Brain pericyte (primary cell): ENCODE results near the gene GSE1.

Experiments
- DNase-seq: peaks from one replicate; pipeline ENCODE4 v3.0.0-alpha.2; 2012; ENCODE audit warnings: low read depth, low spot score

GSE1 gene

DNA sequence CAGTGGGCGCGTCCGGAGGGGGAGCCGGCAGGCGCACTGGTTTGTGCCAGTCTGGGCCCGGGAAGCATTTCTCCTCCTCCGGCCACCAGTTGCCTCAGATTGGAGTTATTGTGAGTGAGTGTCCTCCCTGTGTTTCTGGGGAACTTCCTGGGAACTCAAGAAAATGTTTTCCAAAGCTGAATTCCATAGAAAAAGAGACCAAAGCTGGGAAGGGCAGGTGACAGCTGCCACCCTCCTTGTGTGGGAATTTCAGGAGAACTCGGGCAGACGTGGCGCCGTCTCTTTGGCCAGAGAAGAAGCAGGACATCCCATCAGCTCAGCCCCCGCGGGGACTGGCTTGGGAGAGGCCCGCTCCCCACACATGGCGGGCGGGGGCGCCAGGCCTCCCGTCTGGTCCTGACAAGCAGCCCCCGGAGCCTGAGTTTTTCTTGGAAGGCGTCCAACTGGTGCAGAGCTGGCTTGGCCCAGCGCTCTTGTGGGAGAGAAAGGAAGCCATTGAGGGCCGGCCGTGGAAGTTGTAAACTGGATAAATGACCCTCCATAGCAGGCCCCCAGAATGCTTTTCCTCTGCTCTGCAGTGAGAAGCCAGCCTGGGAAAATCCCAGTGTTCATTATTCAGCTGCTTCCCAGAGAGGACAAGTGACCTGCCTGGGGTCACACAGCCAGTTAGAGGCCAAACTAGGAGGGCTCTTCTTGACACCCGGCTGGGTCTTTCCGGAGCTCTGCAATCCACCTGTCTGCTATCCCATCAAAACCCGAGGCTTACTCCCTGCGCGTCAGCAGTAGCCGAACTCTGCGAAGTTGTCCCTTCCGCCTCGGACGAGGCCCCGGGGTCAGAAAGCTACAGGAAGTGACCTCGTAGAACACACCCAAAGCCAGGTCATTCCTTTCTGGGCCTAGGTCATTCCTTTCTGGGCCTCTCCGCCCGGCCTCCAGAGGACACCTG is 39.2 kb upstream of the GSE1 start:
- DNase-seq = peak; percentile 40

DNA sequence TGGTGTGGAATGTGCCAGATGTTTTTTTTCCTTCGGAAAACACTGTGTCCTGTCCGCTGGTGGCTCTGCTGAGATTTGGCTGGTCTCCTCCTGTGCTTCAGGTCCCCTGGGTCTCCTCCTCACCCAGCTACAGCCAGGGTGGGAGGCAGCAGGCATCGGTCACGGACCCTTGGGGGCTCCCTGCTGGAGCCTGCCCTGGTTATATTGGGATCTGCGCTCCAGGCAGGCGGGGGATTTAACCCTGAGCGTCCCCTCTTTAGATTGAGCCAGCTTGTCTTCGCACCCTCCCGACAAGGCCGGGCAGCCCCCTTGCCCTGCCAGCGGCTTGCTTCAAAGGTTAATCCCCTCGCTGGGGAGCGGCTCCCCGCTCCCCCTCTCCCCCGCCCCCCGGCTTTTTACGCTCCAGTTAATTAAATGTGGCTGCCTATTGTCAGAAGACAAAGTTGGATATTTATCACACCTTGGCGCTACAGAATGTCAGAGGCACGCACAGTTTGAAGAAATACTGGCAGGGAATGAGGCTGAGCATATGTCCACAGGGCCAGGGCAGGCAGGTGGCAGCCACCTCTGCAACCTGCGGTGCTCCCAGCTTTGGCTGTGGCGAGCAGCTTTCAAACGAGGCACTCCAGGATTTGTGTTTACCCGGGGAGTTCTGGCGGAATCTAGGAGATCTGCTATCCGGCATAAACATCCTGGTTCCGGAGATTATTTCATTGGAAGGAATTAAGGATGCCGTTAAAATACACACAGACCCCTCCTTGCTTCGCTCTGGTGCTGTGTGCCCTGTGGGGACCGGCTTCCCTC is 38.2 kb upstream of the GSE1 start:
- no peak for DNase-seq

DNA sequence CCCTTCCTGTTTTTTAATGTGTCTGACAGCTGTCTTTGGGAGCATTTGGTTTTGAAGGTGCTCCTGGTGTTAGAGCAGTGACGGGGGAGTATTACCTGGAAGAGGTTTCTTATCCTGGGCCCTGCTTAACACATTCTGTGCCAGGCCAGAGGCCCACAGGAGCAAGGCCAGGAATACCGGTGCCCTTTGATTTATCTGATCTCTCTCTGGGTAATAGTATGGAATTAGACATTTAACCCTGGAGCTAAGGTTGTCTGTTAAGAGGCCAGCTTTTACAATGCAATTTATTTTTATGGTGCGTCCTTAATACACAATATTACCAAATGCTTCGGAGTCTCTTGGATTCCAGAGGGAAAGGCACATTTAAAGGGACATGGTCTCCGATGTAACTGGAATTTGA is 37.2 kb upstream of the GSE1 start:
- DNase-seq = no peak

DNA sequence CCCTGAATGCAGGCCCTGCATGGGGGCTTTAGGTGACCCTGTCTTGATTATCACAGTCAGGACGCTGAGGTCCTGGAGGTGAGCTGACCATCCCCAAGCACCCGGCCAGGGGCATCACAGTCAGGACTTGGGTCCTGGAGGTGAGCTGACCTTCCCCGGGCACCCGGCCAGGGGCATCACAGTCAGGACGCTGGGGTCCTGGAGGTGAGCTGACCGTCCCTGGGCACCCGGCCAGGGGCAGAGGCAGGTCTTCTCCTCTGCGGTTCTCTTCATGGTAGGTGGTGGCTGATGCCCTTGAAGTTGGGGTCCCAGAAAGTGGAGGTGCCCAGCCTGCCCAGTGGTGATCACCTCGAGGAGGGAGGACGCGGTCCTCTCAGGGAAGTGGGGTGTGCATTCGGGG is 36.2 kb upstream of the GSE1 start:
- no peak for DNase-seq

DNA sequence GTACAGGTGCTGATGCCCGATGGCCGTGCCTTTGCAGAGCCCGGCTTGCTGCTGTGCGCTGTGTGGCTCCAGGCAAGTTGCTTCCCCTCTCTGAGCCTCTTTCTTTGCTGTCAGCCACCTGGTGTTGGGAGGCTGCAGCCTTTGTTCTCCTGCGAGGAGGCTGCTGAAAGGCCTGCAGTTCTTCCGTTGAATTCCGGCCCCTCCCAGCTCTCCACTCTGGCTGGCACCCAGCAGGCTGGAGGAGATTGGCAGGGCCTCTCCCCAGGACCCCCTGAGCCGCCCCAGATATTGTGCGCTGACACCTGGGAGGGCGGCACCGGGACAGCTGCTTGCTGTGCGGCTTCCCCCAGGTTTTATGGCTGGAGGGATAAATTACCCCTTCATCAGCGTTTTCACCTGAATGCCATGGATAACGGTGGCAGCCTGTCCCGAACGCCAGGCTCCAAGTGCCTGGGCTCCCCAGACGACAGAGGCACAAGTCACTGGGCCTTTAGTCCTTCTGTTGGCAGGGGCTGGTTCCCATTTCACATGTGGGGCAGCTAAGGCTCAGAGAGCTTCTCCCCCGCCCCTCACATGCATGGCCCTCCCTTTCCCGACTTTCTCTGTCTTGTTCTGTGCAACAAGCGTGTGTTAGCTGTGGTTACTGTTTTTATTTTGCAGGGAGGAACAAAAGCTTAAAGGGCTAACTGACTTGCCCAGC is 35.1 kb upstream of the GSE1 start:
- no peak for DNase-seq

DNA sequence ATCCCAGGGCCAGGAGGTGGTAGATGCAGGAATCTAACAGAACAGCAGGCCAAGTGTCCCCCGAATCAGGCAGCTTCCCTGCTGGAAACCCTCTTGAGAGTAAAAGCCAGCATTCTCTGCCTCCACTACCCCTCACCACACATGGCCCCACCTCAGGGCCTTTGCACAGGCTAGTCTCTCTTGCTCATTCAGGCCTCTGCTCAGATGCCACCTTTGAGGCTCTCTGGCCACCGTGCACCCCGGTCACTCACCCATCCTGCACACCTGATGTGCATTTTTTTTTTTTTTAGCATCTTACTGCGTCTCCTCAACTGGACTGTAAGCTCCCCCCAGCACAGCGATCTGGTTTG is 34.5 kb upstream of the GSE1 start:
- DNase-seq = no peak

DNA sequence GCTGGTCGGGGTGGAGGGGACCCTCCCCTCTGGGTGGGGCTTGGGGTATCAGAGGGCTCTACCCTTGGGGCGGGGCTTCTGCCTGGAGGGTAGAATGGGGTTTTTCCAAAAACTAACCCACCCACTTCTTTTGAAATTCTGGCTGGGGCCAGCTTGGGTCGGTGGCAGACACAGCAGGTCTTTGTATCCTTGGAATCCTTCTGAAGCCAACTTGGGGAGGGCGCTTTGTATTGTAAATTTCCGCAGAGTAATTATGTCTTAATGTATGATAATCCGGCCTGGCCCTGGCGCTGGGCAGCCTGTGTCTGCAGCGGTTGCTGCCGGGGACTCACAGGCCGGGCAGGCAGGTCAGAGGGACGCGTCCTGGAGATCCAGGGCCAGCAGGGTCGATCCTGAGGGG is 33.9 kb upstream of the GSE1 start:
- no peak for DNase-seq

DNA sequence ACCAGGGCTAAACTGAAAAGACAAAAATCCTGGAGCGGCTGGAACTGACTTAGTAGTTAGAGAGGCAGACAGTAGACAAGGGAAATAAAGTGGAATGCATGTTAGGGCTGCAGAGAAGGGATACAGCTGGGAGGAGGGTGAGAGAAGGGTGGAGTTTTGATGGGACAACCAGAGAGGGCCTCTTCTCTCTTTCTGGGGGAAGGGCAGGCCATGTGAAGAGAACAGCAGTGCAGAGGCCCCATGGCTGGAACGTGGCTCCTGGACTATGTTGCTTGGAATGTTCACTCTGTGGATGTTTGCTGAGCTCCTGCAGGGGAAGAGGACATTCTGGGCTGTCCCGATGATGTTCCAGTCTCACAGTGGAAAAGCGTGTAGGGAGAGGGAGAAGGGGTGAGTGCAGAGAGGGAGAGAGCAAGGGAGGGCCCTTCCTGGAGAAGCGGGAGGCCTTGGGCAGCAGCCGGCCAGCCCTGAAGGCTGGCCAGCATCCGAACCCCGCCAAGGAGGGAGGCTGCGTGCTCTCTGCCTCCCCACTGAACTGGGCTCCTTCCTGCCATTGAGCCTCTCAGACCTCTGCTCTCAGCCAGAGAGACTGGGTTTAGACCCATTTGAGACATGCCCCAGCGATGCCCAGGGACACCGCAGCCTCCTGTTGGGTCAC is 33.1 kb upstream of the GSE1 start:
- DNase-seq = no peak

DNA sequence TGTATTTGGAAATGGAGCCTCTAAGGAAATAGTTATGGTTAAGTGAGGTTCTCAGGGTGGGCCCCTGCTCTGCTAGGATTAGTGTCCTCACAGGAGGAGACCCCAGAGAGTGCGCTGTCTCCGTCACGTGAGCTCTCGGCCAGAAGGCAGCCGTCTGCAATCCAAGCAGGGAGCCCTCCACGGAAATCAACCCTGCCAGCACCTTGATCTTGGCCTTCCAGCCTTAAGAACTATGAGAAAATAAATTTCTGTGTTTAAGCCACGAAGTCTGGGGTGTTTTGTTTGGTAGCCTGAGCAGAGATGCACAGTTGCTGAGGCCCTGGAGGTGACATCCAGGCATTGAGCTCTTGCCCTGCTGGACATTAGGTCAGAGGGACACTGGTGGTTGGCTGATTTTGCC is 32.4 kb upstream of the GSE1 start:
- DNase-seq = no peak

DNA sequence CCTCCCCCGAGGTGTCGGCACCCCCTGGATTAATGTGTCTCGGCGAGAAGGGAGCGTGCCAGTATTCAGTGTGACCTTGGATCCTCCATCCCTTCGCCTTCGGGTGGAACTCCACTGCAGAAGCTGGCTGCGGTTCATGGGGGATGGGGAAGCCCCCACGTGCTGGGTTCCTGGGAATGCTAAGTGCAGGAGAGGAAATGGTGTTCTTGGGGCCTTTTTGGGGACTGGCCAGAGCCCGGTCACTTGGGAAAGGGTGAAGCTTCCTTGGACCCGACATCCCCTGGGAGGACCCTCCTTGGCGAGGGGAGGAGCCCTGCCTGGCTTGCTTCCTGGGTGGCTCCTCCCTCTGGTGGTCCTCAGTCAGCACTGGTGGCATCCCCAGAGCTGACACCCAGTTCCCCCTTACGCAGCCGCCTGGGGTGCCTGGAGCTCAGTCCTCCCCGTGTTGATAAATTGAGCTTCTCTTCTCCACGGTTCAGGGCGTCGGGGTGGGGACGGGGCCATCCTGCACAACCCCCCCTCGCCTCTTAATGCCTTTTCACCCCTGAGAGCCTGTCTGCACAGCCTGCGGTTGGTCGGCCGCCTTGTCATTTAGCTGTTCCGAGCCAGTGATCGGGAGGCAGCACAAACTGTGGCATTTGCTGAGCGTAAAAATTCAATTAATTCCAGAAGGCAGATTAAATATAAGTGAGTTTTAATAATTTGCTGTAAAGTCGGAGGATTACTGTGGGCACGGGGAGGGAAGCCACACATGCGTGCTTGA is 30.7 kb upstream of the GSE1 start:
- DNase-seq = no peak

DNA sequence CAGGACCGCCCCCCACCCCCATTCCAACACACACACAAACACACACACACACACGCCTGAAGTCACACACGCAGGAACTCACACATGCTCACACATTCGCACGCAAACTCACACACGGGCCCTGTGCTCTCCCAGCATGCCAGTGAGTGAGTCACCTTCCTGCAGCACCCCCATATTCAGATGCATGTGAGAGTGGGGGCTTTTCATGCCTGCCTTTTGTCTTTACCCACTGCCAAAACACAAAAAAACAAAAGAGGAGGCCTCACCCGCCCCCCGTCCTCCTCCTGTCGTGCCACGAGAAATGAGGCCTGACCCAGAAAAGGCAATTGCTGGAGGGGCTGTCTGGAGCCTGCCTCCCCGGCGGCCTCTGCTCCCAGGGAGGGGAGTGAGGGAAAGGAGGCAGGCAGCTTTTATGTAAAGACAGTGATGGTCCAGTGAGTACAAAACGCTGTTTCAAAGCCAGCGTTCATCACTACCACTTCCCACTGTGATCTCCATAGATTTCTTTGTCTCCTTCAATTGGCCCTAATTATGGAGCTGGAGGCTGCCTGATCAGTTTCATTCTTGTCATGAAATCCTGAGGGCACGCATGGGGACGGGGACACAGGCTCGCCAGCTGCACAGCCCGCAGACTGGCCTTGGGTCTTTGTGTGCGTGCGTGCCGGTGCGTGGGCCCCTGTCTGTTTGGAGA is 29.5 kb upstream of the GSE1 start:
- no peak for DNase-seq

DNA sequence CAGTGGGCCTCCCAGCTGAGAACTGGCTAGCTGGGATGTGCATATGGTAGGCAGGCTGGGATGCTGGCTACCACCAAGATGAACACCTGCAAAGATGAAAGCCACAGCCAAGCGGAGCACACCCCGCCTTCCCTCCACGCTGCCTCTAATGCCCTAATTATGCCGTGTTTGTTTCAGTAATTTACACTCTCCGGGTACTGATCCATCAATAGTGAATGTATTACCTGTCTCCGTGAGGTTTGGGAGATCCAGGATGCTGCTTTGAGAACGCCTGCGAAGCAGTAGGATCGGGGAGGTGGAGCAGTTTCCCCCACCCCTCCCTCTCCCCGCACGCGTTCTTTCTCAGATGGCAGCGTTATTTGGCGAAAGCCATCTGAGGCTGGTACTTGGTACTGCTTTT is 28.9 kb upstream of the GSE1 start:
- no peak for DNase-seq

DNA sequence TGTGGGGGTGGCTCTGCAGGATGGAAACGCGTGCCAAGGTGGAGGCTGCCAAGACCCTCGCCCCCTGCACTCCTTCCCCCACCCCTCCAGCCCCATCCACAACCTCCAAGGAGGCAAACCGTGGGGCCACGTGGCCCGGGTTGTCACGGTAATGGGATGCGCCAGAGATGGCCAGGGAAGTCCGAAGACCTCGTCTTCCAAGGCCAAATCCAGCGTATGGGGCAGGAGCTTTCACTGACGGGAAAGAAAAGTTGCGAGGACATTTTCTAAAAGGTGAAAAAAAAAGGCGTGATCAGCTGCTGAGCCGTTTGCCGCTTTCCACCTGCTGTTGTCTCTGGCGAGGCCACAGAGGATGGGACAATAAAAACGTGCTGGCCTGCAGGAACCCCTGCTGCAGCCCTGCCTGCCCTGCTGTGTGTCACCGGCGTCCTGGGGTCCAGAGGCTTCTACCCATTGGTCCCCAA is 28.3 kb upstream of the GSE1 start:
- no peak for DNase-seq

DNA sequence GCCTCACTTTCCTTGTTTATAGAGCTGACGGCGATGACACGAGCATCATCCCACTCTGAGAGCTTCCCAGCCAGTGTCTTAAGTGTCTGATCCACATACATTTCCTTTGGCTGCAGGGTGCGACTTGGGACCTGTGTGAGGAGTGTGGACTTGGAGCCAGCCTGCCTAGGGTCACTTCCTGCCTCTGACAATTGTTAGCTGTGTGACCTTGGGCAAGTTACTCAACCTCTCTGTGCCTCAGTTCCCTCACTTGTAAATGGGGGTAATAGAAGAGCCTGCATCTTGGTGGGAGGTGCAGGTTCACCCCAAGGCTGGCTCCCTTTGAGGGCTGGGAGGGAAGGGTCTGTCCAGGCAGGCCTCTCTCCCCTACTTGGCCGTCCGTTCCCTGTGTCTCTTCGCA is 27.4 kb upstream of the GSE1 start:
- DNase-seq = no peak

DNA sequence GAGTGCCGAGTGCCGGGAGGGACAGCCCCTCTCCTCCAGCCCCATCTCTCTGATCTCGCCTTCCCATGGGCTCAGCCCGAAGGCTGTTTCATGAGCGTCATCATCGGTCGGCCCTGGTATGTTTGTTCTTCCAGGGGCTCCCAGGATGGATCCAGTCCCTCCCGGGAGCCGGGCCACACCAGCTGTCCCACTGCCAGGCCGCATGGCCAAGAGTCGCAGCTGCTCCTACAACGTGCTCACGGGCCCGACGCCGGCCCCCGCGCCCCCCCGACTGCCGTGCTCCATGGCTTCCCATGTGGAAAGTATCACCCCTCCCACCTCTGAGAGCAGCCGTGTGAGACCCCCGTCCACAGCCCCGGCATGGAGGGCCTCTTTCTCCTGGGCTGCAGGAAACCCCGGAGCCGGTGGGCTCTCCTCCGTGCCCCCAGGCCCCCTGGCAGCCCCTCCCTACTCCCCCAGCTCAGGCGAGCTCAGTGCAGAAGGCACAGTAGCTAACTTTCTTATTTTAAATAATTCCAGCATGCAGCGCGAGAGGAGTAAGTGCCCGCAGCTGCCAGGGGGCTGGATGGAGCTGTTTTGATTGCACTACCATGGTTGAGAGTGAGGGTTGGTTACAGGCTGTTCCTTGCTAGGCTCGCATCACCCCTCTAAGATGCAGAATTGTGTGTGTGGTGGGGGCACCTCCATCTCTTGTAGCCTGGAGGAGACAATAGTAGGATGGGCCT is 26.6 kb upstream of the GSE1 start:
- DNase-seq = no peak

DNA sequence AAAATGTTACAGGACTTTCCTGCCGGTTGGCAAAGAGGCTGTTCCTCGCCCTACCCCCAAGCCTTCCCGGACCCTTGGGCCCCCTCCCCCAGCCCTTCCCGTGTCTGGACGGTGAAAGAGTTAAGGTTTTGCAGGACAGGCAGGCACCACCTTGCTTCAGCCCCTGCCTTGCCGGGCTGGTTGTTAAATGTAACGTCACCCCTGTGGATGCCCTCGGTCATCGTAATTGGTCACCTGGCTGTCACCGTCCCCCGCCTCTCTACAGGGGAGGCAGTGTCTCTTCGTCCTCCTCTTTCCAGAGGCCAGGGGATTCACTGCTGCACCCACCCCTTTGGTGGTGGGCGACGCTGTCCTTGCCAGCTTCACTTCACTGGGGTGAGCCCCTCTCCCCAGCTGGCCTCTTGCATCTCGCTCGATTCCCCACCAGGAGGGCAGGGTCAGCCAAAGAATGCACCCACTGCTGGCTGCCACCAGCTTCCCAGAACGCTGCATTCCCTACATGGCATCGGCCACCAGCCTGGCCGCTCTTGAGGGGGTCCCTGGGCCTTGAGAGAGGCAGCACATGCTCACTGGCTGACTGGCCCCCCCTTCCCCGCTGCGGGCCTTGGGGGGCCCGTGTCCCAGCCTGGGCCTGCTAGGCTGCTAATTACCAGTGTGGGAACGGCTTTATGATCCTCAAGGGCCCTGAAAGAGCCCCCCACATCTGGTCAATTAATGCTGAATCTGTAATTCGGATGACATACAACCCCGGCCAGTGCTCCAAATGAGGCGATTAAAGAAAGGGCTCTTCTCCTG is 25.2 kb upstream of the GSE1 start:
- no peak for DNase-seq

DNA sequence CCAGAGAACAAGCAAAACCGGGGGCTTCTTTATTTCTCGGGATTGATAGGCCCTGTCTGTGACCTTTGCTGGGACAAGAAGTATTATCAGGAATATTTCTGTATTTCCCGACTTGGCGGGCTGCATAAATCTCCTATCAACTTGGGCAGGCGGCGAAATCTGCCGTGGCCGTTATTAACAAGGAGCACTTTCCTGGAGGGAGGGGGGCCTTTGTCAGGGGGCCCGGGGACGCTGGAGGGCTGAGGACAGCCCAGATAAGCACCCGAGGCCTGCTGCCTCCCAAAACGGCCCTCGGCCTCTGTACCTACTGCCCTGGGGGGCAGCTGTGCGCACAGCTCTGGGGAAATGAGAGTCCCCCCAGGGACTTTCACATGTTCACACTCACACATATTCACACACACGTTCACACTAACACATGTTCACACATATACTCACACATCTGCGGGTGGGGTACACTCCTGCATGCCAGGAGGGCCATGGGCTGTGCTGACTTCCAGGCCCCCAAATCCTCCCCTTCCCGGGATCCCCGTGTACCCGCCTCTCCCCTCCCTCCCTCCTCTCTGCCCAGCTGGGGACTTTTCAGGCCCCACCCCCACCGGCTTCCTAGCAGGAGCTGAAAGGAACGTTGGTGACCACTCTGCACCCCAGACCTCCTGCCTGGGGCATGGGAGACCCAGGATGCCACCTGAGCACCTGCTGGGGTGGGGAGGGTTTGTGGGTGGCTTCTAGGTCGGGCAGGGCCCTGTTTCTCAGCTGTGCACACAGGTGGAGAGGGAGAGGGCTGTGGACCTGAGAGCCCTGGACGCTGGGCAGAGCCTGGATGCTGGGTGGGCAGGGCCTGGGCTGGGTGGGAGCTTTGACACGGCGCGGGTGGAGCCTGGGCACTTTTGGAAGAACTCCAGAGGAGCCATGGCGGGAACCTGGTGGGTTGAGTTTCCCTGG is 24.3 kb upstream of the GSE1 start:
- DNase-seq = no peak
